DOHH2 (cell line): ENCODE data around the gene GHRH.

Experiments
- CTCF ChIP-seq: fragments of 200-600 bp; sonication (generic); IDR thresholded peaks from one replicate; pipeline ENCODE4 v1.5.1; 2014; ENCODE audit warnings: antibody characterized with exemption, mild to moderate bottlenecking, low read depth, low read length; ENCODE audit not compliant: poor library complexity, severe bottlenecking
- EZH2phosphoT487 ChIP-seq: fragments of 200-600 bp; sonication (generic); IDR thresholded peaks from 2 replicates; pipeline ENCODE4 v1.6.1; 2017; ENCODE audit warnings: borderline replicate concordance, mild to moderate bottlenecking, antibody characterized with exemption, low read length, moderate library complexity, mixed read lengths

GRCh38 chr20:37256286-37256685 is 5.3 kb downstream of the GHRH start:
- TF ChIP-seq CTCF (no peak), EZH2phosphoT487 (no peak)
